ENCODE data around the gene LRRC3.

The LRRC3 gene

DNA sequence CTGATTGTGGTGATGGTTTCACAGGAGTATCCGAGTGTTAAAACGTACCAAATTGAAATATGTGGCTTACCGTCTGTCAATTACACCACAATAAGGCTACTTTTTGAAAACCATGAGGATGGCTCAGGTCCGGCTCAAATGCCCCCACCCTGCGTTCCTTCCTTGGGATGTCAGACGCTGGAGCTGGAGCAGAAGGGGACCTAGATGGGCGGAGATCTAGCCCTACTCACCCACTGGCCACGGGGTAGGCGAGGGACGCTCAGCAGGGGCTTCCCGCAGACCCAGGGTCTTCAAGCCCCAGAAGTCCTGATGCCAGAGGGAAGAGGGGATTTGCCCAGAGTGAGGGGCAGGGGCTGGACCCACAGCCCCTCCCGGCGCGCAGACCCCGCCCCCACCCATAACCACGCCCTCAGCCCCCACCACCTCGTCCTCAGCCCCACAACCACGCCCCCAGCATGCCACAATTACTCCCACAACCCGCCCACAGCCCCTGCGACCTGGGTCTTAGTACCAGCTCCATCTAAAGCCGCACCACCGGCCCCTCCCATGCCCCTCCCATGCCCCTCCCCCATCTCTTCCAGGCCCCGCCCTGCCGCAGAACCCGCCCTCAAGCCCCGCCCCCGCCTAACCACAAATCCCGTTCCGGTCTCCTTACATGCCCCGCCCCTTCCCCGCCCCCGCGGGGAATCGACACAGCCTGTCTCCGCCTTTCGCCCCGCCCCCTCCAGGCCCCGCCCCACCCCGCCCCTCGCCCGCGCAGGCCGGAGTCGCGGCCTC is at the start of gene LRRC3:
TSS of gene LRRC3 (plus strand) at position 764 of the 777 bp plus-strand sequence. CDS start 1,135 bp downstream, outside the sequence.
- Histone ChIP-seq H3K36me3 (ENCODE audit: control insufficient read depth in 1 of 2, insufficient read depth in 2 of 2, low read length in 2 of 2) (no peaks in the 10 kb centered on the region), H3K4me3 (ENCODE audit: low read depth in 1 of 2, low read length in 2 of 2) (peak within 1 kb of the TSS; percentile 60 to 61), H3K9me3 (ENCODE audit: control insufficient read depth in 1 of 2, low read length in 2 of 2) (peaks cover 0 to 5% of the 10 kb centered on the region in 2 donors), H3K9ac (ENCODE audit: low read depth in 1 of 2, low read length in 2 of 2) (no peak within 1 kb of the TSS), H3K27ac (ENCODE audit: low read depth, low read length) (no peak within 1 kb of the TSS), H3K4me1 (ENCODE audit: control insufficient read depth in 1 of 2, insufficient read depth in 2 of 2, low read length in 2 of 2) (peaks cover 8 to 17% of the 10 kb centered on the region in 2 donors), H3K27me3 (ENCODE audit: control insufficient read depth in 1 of 2, insufficient read depth in 2 of 2, low read length in 2 of 2) (peaks cover 0 to 1% of the 10 kb centered on the region in 2 donors)

- Histone ChIP-seq H3K4me1 (ENCODE audit: control insufficient read depth in 1 of 2, insufficient read depth in 2 of 2, low read length in 2 of 2) (no peaks in the 10 kb centered on the region), H3K27me3 (ENCODE audit: control insufficient read depth in 1 of 2, insufficient read depth in 2 of 2, low read length in 2 of 2) (no peaks in the 10 kb centered on the region), H3K9ac (ENCODE audit: low read depth in 1 of 2, low read length in 2 of 2) (no peak overlapping the region), H3K36me3 (ENCODE audit: control insufficient read depth in 1 of 2, insufficient read depth in 2 of 2, low read length in 2 of 2) (no peaks in the 10 kb centered on the region), H3K9me3 (ENCODE audit: control insufficient read depth in 1 of 2, low read length in 2 of 2) (peaks cover 0 to 11% of the 10 kb centered on the region in 2 donors), H3K4me3 (ENCODE audit: low read depth in 1 of 2, low read length in 2 of 2) (no peak overlapping the region), H3K27ac (ENCODE audit: low read depth, low read length) (no peak overlapping the region)
Measured at GRCh38 chr21:44405948-44406872, 49.1 kb upstream of the LRRC3 start.

DNA sequence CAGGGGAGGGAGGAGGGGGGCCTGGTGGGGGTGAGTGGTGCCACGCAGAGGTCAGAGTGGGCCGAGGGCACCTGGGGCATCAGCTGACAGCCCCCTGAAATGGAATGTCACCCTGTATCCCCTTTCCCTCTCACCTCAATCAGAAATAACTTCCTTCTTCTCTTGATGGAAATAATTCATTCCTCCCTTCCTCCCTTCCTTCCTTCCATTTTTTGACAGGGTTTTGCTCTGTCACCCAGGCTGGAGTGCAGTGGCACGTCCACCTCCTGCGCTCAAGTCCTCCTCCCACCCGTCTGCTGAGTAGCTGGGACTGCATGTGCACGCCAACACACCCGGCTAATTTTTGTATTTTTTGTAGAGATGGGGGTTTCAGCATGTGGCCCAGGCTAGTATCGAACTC is 48.4 kb upstream of the LRRC3 start:
- Histone ChIP-seq H3K36me3 (ENCODE audit: control insufficient read depth in 1 of 2, insufficient read depth in 2 of 2, low read length in 2 of 2) (no peaks in the 10 kb centered on the region), H3K4me1 (ENCODE audit: control insufficient read depth in 1 of 2, insufficient read depth in 2 of 2, low read length in 2 of 2) (no peaks in the 10 kb centered on the region), H3K4me3 (ENCODE audit: low read depth in 1 of 2, low read length in 2 of 2) (no peak overlapping the region), H3K27ac (ENCODE audit: low read depth, low read length) (no peak overlapping the region), H3K9ac (ENCODE audit: low read depth in 1 of 2, low read length in 2 of 2) (no peak overlapping the region), H3K27me3 (ENCODE audit: control insufficient read depth in 1 of 2, insufficient read depth in 2 of 2, low read length in 2 of 2) (no peaks in the 10 kb centered on the region), H3K9me3 (ENCODE audit: control insufficient read depth in 1 of 2, low read length in 2 of 2) (peaks cover 0 to 11% of the 10 kb centered on the region in 2 donors)

GRCh38 chr21:44407493-44407892 is 47.8 kb upstream of the LRRC3 start:
- Histone ChIP-seq H3K4me3 (ENCODE audit: low read depth in 1 of 2, low read length in 2 of 2) (no peak overlapping the region), H3K9me3 (ENCODE audit: control insufficient read depth in 1 of 2, low read length in 2 of 2) (peaks cover 0 to 11% of the 10 kb centered on the region in 2 donors), H3K4me1 (ENCODE audit: control insufficient read depth in 1 of 2, insufficient read depth in 2 of 2, low read length in 2 of 2) (no peaks in the 10 kb centered on the region), H3K27me3 (ENCODE audit: control insufficient read depth in 1 of 2, insufficient read depth in 2 of 2, low read length in 2 of 2) (no peaks in the 10 kb centered on the region), H3K36me3 (ENCODE audit: control insufficient read depth in 1 of 2, insufficient read depth in 2 of 2, low read length in 2 of 2) (no peaks in the 10 kb centered on the region), H3K27ac (ENCODE audit: low read depth, low read length) (no peak overlapping the region), H3K9ac (ENCODE audit: low read depth in 1 of 2, low read length in 2 of 2) (no peak overlapping the region)

DNA sequence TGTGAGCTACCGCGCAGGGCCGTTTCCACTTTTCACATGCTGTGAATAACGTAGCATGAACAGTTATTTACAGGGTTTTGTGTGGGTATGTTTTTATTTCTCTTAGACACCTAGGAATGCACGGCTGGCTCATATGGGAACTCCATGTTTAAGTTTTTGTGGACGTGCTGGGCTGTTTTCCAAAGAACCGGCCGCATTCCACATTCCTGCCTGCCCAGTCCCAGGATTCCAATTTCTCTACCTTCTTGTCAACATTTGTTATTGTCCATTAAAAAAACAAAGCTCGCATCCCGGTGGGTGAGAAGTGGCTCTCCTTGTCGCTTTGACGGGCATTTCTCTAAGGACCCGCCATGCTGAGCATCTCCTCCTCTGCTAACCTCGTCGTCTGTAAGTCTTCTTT is 47.1 kb upstream of the LRRC3 start:
- H3K27me3 ChIP-seq (ENCODE audit: control insufficient read depth in 1 of 2, insufficient read depth in 2 of 2, low read length in 2 of 2) = no peaks in the 10 kb centered on the region
- no peak overlapping the region for H3K27ac ChIP-seq (ENCODE audit: low read depth, low read length)
- H3K9ac ChIP-seq (ENCODE audit: low read depth in 1 of 2, low read length in 2 of 2) = no peak overlapping the region
- peaks cover 0 to 10% of the 10 kb centered on the region in 2 donors for H3K9me3 ChIP-seq (ENCODE audit: control insufficient read depth in 1 of 2, low read length in 2 of 2)
- H3K4me1 ChIP-seq (ENCODE audit: control insufficient read depth in 1 of 2, insufficient read depth in 2 of 2, low read length in 2 of 2) = no peaks in the 10 kb centered on the region
- H3K4me3 ChIP-seq (ENCODE audit: low read depth in 1 of 2, low read length in 2 of 2) = no peak overlapping the region
- no peaks in the 10 kb centered on the region for H3K36me3 ChIP-seq (ENCODE audit: control insufficient read depth in 1 of 2, insufficient read depth in 2 of 2, low read length in 2 of 2)

DNA sequence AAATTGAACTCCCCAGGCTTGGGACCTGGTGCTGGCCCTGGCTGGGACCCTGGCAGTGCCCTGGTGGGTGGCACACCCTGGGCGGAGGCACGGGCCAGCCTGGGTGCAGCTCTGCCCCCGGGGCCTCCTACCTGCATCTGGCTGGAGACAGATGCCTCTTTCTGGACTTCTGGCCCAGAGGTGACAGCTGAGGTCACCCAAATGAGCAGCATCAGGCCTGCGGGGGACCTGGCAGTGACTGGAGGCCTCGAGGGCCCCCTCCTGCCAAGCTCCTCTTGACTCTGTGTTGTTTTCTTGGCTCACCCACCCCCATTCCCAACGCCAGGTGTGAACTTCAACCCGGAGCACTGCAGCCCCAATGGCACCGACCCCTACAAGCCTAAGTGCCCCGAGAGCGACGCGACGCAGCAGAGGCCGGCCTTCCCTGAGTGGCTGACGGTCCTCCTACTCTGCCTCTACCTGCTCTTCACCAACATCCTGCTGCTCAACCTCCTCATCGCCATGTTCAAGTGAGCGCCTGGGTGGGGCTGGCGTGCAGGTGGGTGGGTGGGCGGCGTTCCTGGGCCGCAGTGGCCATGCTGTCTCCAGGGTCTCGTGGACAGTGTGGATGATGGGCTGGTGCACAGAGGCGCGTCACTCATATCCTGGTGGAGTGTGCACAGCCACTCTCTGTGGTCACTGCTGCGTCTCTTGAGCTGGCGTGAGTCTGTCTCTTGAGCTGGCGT is 41.6 kb upstream of the LRRC3 start:
- Histone ChIP-seq H3K36me3 (ENCODE audit: control insufficient read depth in 1 of 2, insufficient read depth in 2 of 2, low read length in 2 of 2) (no peaks in the 10 kb centered on the region), H3K27ac (ENCODE audit: low read depth, low read length) (no peak overlapping the region), H3K9me3 (ENCODE audit: control insufficient read depth in 1 of 2, low read length in 2 of 2) (no peaks in the 10 kb centered on the region), H3K4me3 (ENCODE audit: low read depth in 1 of 2, low read length in 2 of 2) (no peak overlapping the region), H3K27me3 (ENCODE audit: control insufficient read depth in 1 of 2, insufficient read depth in 2 of 2, low read length in 2 of 2) (no peaks in the 10 kb centered on the region), H3K4me1 (ENCODE audit: control insufficient read depth in 1 of 2, insufficient read depth in 2 of 2, low read length in 2 of 2) (no peaks in the 10 kb centered on the region), H3K9ac (ENCODE audit: low read depth in 1 of 2, low read length in 2 of 2) (no peak overlapping the region)

DNA sequence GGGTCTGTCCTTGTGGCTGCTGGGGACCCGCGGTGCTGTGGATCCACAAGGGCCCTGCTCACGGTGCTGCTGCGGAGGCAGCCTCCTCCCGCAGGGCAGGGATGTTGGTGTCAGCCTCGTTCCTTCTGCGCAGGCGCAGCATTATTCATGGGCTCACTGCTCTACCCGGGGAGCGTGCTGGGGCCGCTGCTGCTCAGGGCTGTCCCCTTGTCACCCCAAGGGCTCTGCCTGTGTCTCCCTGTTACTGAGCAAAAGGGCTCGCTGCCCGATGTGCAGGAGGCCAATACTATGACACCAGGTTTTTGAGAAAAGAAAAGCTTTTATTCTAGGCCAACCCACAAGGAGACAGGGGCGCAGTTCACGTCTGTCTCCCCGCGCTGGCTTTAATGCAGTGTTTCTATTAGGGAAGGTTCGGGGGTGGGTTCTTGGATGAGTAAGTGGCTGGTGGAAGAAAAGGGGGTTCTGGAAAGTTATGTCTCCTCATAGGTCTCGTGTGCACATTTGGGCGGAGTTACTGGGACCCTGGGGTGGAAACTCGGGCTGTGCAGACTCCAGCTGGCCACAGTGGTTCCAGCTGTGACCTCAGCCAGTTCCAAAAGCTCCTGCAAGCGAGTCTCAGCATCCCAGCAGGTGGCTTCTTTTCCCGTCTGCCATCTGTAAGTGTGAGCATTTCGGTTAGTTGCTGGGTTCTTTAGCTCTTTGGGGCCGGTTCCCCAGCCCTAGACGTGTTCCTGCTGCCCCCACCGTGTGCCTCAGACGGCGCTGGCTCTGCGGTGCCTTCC is 40.8 kb upstream of the LRRC3 start:
- H3K27ac ChIP-seq (ENCODE audit: low read depth, low read length) = no peak overlapping the region
- H3K27me3 ChIP-seq (ENCODE audit: control insufficient read depth in 1 of 2, insufficient read depth in 2 of 2, low read length in 2 of 2) = no peaks in the 10 kb centered on the region
- H3K4me3 ChIP-seq (ENCODE audit: low read depth in 1 of 2, low read length in 2 of 2) = no peak overlapping the region
- no peaks in the 10 kb centered on the region for H3K4me1 ChIP-seq (ENCODE audit: control insufficient read depth in 1 of 2, insufficient read depth in 2 of 2, low read length in 2 of 2)
- H3K36me3 ChIP-seq (ENCODE audit: control insufficient read depth in 1 of 2, insufficient read depth in 2 of 2, low read length in 2 of 2) = no peaks in the 10 kb centered on the region
- H3K9ac ChIP-seq (ENCODE audit: low read depth in 1 of 2, low read length in 2 of 2) = no peak overlapping the region
- H3K9me3 ChIP-seq (ENCODE audit: control insufficient read depth in 1 of 2, low read length in 2 of 2) = no peaks in the 10 kb centered on the region

DNA sequence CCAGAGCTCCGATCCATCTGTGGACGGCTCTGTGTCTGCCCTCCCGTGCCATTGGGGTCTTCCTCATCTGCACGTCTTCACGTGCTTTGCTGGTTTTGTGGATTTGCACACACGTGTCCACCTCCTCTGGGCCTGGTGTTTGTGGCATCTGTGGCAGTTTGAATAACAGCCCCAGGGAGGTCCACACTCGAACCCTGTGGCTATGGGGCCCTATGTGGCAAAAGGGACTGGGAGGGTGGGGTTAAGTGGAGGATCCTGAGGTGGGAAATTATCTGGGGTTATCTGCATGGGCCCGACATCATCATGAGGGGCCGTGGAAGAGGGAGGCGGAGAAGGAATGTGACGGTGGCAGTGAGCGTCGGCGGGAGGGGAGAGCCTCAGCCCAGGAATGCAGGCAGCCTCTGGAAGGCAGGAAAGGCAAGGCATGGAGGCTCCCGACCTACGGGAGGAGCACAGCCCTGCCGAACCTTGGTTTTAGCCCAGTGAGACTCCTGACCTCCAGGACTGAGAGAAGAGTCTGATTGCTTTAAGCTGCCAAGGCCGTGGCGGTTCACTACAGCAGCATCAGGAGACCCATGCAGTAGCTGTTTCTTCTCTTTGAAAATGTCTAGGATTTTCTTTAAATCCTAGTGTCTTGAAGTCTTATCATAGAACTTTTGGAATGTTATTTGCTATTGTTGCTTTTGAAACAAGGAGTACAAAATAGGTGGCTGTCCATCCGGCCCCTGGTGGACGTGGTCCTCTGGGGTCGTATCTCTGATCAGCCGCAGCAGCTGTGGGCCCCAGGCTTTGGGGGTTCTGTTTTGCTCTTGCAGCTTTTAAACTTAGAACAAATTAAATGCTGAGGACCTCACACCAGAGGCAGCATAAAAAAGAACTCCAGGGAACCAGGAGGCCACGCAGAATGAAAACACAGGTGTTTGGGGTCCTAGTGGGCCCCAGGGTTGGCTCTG is 40.0 kb upstream of the LRRC3 start:
- Histone ChIP-seq H3K9me3 (ENCODE audit: control insufficient read depth in 1 of 2, low read length in 2 of 2) (no peaks in the 10 kb centered on the region), H3K9ac (ENCODE audit: low read depth in 1 of 2, low read length in 2 of 2) (no peak overlapping the region), H3K27ac (ENCODE audit: low read depth, low read length) (no peak overlapping the region), H3K27me3 (ENCODE audit: control insufficient read depth in 1 of 2, insufficient read depth in 2 of 2, low read length in 2 of 2) (no peaks in the 10 kb centered on the region), H3K4me3 (ENCODE audit: low read depth in 1 of 2, low read length in 2 of 2) (no peak overlapping the region), H3K36me3 (ENCODE audit: control insufficient read depth in 1 of 2, insufficient read depth in 2 of 2, low read length in 2 of 2) (no peaks in the 10 kb centered on the region), H3K4me1 (ENCODE audit: control insufficient read depth in 1 of 2, insufficient read depth in 2 of 2, low read length in 2 of 2) (no peaks in the 10 kb centered on the region)

DNA sequence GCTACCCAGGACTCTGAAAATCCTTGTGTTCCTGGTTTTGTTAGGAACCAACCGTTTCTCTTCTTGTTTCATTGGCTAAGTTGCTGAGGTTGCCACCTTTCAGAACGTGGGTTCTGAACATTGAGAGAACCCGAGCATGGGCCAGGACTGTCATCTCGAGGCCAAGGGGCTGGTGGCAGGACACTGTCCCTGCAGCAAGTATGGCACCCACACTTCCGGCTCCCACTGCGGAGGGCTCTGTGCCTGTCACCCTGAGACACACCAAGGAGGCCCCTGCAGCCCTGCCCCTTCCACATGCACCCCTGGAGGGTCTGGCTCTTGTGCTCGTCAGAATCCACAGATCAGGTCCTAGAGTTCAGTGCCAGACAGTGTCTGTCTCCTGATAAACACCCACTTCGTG is 39.1 kb upstream of the LRRC3 start:
- H3K27ac ChIP-seq (ENCODE audit: low read depth, low read length) = no peak overlapping the region
- no peak overlapping the region for H3K4me3 ChIP-seq (ENCODE audit: low read depth in 1 of 2, low read length in 2 of 2)
- H3K9me3 ChIP-seq (ENCODE audit: control insufficient read depth in 1 of 2, low read length in 2 of 2) = no peaks in the 10 kb centered on the region
- no peaks in the 10 kb centered on the region for H3K4me1 ChIP-seq (ENCODE audit: control insufficient read depth in 1 of 2, insufficient read depth in 2 of 2, low read length in 2 of 2)
- H3K9ac ChIP-seq (ENCODE audit: low read depth in 1 of 2, low read length in 2 of 2) = no peak overlapping the region
- no peaks in the 10 kb centered on the region for H3K36me3 ChIP-seq (ENCODE audit: control insufficient read depth in 1 of 2, insufficient read depth in 2 of 2, low read length in 2 of 2)
- H3K27me3 ChIP-seq (ENCODE audit: control insufficient read depth in 1 of 2, insufficient read depth in 2 of 2, low read length in 2 of 2) = no peaks in the 10 kb centered on the region

Measured in duodenal mucosa (tissue), 2 donors.